NOMO-1 treated with DMSO at 0.1 percent for 48 hours (cell line): ENCODE results near the gene SKP1.

Experiments used
- DNase-seq: peaks from one replicate; lab custom pipeline; 2025; ENCODE audit not compliant: unreplicated experiment; lab: John Stamatoyannopoulos, UW

SKP1 gene

DNA sequence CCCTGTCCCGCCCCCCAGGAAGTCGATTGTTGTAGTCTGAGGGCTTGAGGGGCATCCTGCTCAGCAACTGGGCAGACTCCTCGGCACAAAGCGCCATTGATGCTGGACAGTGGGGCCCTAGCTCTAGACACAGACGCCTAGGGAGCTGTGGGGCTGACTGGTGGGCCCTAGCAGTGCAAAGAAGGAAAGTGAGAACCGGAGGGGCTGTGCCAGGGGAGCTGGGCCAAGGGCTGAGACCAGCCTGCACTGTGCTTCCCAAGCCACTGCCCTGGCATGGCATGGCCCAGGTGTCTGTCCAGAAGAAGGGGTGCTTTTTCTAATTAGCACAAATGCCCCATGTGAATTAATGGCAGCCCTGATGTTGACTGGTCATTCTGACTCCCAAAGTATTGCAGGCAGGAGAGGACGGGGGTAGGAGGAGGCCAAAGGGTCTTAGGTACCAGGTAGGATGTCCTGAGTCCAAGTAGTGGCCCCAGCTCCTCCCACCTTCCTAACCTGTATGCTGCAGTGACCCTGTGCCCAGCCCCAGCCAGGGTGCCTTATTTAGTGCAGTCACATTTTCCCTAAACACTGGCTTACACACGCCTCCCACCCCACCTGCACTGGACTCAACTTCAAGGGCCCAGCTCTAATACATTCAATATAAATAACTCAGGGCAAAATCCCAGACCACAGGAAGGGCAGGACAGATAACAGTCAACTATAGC lies 46.4 kb downstream of the SKP1 start:
- no peak for DNase-seq

GRCh38 chr5:134129411-134130238 lies 47.1 kb downstream of the SKP1 start:
- DNase-seq = no peak

- DNase-seq = no peak
Observed at GRCh38 chr5:134128648-134128995, 48.1 kb downstream of the SKP1 start.

DNA sequence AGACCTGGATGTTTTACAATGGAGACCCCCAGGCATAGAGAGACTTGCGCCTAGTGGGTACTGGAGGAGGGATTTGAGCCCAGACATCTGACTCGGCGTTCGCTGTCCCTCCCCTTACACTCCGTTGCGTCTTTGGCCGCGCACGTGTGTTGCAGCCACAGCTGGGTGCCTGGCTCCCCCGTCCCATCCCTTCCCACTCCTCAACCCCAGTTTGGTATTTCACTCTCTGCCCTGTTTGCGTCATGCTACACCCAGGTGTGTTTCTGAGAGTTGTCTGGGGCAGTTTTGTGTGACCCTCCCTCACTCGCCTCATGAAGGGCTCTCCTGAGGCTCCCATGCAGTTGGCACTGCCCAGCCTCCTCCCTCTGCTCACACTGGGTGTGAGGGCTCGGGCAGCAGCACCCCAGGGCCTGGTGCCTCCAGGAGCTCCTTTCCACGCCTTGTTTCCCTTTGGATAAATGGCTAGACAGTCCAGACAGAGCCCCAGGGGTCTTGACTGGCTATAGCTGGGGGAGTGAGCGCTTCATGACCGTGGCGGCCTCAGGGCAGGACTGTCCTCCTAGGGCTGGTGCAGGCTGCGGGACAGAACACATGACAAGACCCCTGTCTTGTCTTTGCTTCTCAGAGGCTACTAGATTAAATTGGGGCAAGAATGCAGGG lies 48.6 kb downstream of the SKP1 start:
- DNase-seq = no peak

DNA sequence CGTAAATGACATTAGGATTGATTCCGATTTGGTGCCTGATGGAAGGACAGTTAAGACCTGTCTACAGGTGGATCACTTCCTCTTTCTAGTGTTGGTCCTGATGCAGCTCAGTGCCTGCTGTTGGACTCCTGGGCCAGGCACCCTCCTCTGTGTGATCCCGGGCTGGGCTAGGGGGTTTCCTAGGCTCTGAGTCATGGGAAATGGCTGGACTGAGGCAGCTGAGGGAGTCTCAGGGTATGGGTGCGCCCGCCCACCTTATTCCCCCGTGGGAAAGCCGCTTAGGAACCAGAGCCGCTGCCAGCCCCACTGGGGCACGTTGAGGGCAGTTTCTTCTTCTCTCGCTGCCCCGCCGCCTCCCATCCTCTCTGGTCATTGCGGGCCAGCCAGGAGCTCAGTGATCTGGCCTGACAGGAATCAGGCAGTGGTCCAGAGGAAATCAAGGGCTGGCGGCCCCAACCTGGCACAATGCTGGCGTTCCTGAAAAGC lies 49.3 kb downstream of the SKP1 start:
- no peak for DNase-seq

DNA sequence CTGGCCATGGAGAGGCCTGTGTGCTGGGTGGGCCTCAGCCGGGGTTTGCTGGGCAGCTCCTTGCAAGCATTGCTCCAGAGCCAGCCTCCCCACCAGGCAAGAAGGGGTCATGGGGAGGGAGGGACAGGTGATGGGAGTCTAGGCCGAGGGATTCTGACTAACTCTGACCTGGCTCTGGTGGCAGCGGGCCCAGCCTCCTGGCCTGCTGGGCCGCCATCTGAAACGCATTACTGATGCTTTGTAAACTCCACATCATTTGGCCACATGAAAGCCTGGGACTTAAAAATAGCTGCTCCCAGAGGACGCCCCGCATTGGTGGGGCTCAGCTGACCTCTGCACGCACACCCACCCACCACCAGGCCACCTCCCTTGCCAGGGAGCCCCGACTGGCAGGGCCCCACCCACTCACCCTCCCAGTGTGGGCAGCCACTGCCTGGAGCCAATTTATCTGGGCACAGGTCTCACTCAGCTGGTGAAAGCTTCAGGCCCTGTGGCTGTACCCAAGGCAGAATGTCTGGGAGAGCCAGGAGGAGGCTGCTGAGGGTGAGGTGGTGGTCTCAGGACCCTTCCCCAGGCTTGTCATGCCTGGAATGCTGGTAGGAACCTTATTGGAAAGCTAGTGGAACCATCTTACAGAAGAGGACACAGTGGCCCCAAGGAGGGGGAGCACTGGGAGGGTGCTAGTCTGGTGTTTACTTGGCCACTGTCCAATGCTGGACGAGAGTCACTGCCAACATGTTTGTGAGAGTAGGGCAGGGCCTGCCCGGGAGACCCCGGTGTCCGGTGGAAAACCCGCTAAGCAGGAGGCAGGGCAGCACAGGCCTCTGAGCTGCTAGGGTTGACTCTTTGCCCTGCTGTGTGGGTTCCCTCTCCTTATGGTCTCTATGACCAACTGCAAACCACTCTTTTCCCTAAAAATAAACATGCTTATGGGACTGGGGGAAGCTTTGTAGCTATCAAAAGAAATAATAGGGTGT lies 51.4 kb downstream of the SKP1 start:
- no peak for DNase-seq

GRCh38 chr5:134124289-134125038 lies 52.3 kb downstream of the SKP1 start:
- DNase-seq = no peak

DNA sequence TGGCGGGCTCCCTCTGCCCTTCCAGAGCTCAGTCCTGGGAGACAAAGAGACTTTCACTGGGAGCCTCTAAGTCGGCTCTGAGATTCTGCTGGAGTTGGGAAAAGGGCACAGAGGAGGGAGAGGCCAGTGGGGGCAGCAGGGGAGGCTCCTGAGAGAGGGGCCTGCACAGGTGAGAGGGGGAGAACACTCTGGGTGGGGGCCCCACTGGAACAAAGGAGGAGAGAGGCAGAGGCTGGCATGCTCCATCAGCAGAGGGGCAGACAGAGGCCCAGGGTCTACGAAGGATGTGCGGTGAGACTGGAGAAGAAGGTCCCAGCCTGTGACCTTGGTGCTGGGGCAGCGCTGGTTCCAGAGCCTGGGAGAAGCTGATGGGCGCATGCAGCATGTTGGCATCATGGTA lies 53.4 kb downstream of the SKP1 start:
- DNase-seq = no peak

DNA sequence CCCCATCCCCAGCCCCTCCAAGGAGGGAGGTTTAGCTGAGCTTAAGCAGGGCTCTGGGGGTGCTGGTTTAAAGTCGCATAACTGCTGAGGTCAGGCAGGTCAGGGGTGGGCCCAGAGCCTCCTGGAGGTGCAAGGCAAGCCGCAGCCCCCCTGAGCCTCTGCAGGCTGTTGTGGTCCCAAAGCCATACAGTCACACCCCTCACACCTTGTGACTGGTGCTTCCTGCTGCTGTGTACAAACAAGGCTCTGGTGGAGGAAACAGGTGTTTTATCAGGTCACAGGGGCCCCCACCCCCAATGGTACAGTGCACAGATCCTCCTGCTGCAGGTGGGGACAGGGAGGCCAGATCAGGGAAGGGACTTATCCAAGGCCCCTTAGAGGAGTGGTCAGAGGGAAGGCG lies 54.2 kb downstream of the SKP1 start:
- DNase-seq = no peak

DNA sequence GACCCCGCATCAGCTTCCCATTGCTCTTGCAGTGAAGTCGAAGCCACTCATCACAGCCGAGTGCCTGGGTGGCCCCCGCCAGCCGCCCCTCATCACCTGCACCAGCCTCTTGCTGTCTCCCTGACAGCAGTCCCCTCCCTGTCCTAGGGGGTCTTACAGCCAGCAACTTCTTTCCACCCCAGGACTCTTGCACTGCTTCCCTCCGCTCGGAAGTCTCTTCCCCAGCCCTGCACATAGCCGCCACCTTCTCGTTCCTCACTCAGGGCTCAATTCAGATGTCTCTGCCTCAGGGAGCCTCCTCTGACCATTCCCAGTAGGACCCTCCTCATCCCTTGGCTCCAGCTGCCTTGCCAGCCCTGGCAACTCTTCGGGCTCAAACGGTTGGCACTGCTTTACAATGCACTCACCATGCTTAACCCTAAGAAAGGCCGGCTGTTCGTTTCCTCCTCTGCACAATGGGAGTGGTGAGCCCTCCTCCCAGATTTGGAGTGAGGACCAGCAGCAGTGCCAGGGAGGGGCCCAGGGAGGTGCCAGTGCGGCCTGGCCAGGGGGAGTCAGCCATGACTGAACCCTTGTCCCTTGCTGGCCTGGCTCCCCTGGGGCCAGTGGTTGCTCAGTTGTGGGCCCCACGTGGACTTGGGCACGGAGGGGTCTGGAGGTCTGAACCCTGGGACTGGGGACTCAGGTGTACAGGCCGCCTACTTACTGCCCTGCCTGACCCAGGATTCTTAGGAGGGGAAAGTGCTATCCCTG lies 56.2 kb downstream of the SKP1 start:
- DNase-seq = no peak

GRCh38 chr5:134119720-134120119 lies 57.0 kb downstream of the SKP1 start:
- no peak for DNase-seq

GRCh38 chr5:134118212-134118835 lies 58.4 kb downstream of the SKP1 start:
- DNase-seq = peak; percentile 31

- DNase-seq = no peak
Observed at GRCh38 chr5:134116789-134117761, 59.7 kb downstream of the SKP1 start.

- DNase-seq = no peak
Observed at GRCh38 chr5:134116286-134116685, 60.5 kb downstream of the SKP1 start.

- DNase-seq = no peak
Observed at GRCh38 chr5:134115806-134116175, 61.0 kb downstream of the SKP1 start.

- DNase-seq = no peak
Observed at GRCh38 chr5:134114886-134115805, 61.6 kb downstream of the SKP1 start.
